Measurements from ENCODE around the gene MLC1. TPM values are rescaled to one million over a fixed set of nuclear protein-coding genes. Genes with fewer than 3 reads are reported as not detected.

MLC1 gene
- total RNA-seq, 1 donor from 2014 or later, result 0.09 TPM

DNA sequence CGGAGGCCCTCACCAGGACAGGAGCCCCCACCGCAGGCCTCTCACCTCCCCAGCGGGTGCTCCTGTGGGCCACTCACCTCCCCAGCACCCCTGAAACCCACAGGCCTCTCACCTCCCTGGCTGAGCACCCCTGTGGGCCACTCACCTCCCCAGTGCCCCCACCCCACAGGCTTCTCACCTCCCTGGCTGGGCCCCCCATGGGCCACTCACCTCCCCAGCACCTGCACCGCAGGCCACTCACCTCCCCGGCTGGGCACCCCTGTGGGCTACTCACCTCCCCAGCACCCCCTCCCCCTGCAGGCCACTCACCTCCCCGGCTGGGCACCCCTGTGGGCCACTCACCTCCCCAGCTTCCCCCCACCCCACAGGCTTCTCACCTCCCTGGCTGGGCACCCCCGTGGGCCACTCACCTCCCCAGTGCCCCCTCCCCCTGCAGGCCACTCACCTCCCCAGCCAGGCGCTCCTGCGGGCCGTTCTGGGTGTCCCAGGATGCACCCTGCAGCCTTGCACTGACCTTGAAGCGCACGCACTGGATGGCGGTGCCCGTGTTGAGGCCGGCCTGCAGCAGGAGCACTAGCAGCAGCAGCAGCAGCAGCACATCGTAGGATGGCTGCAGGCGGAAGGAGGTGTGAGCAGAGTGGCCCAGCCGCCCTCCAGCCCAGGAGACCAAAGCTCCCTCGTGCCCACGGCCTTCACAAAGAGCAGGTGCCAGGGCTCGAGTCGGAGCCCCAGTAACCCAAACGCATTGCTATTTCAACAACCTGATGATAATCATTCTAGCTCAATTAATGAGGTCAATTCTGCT is 21.4 kb downstream of the MLC1 start:
- H3K4me1 Mint-ChIP-seq (ENCODE audit: low read depth, unreplicated experiment), result peaks cover 2% of the 10 kb centered on the region

DNA sequence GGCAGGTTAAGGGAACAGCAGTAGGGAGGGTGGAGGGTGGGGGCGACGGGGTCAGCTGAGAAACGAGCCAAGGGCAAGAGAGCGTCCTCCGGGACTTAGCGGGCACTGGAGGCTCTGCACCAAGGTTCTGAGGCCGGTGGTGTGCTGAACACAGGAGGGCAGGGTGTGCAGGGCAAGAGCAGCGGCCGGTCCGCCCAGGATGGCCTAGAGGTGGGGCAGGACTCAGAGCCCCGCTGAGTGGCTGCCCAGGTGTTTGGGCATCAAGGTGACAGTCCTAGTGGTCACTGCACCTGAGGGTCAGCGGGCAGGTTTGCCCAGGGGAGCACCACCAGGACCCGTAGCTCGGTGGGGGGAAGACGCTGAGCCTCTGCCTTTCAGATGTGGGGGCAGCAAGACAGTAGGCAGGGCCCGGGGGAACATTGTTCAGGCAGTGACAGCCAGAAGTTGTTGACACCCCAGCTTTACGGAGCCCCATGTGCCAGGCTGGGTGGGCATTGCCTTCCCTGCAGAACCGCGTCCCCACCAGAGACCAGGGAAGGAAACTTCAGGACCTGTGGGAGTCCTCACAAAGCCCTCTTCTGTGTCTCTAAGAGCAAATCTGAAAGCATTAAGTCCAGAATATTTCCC is 22.6 kb downstream of the MLC1 start:
- DNase-seq (ENCODE audit: low read depth), result no peak
- peaks cover 14% of the 10 kb centered on the region for H3K27me3 ChIP-seq (ENCODE audit: insufficient read depth, low read length)
- TF ChIP-seq, protein P1, sequence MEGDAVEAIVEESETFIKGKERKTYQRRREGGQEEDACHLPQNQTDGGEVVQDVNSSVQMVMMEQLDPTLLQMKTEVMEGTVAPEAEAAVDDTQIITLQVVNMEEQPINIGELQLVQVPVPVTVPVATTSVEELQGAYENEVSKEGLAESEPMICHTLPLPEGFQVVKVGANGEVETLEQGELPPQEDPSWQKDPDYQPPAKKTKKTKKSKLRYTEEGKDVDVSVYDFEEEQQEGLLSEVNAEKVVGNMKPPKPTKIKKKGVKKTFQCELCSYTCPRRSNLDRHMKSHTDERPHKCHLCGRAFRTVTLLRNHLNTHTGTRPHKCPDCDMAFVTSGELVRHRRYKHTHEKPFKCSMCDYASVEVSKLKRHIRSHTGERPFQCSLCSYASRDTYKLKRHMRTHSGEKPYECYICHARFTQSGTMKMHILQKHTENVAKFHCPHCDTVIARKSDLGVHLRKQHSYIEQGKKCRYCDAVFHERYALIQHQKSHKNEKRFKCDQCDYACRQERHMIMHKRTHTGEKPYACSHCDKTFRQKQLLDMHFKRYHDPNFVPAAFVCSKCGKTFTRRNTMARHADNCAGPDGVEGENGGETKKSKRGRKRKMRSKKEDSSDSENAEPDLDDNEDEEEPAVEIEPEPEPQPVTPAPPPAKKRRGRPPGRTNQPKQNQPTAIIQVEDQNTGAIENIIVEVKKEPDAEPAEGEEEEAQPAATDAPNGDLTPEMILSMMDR (IDR thresholded peaks at IDR 0.05; ENCODE audit: insufficient read depth, low read depth, low read length), result no peak
- TF ChIP-seq EZH2 (IDR thresholded peaks at IDR 0.05; ENCODE audit: insufficient read depth, low read length), result no peak

More for the DNA sequence above, 21.4 kb downstream of the MLC1 start:
- Histone ChIP-seq H4K20me1 (ENCODE audit: insufficient read depth, low read length) (no peaks in the 10 kb centered on the region), H3K79me2 (ENCODE audit: insufficient read depth, low read length) (no peaks in the 10 kb centered on the region), H3K27ac (ENCODE audit: low read depth, low read length) (no peak overlapping the region), H3K4me1 (ENCODE audit: insufficient read depth, low read length) (no peaks in the 10 kb centered on the region), H3K4me3 (ENCODE audit: insufficient read depth, low read depth, low read length) (no peak overlapping the region), H3K4me2 (ENCODE audit: low read length) (no peak overlapping the region), H2AFZ (ENCODE audit: low read depth, low read length) (no peak overlapping the region), H3K9ac (ENCODE audit: low read length) (no peak overlapping the region), H3K9me3 (ENCODE audit: insufficient read depth, low read depth, low read length) (no peaks in the 10 kb centered on the region), H3K27me3 (ENCODE audit: insufficient read depth, low read length) (peaks cover 12% of the 10 kb centered on the region), H3K36me3 (ENCODE audit: insufficient read depth, low read length) (no peaks in the 10 kb centered on the region)
- Mint-ChIP-seq H3K27me3 (ENCODE audit: low read depth, unreplicated experiment) (peaks cover 29% of the 10 kb centered on the region), H3K4me3 (ENCODE audit: unreplicated experiment) (no peak overlapping the region), H3K36me3 (ENCODE audit: low read depth, unreplicated experiment) (no peaks in the 10 kb centered on the region), H3K27ac (ENCODE audit: unreplicated experiment) (no peak overlapping the region), H3K9me3 (ENCODE audit: unreplicated experiment) (no peaks in the 10 kb centered on the region)
- TF ChIP-seq EZH2 (IDR thresholded peaks at IDR 0.05; ENCODE audit: insufficient read depth, low read length), result no peak
- TF ChIP-seq, protein P1 (IDR thresholded peaks at IDR 0.05; ENCODE audit: insufficient read depth, low read depth, low read length), result no peak
- DNase-seq (ENCODE audit: low read depth) (no peak), FAIRE-seq (no peak)

More for the DNA sequence above, 22.6 kb downstream of the MLC1 start:
- H3K4me2 ChIP-seq (ENCODE audit: low read length), result no peak overlapping the region
- H3K27ac ChIP-seq (ENCODE audit: low read depth, low read length), result no peak overlapping the region
- Mint-ChIP-seq H3K27ac (ENCODE audit: unreplicated experiment) (no peak overlapping the region), H3K27me3 (ENCODE audit: low read depth, unreplicated experiment) (peaks cover 31% of the 10 kb centered on the region), H3K4me3 (ENCODE audit: unreplicated experiment) (no peak overlapping the region), H3K36me3 (ENCODE audit: low read depth, unreplicated experiment) (no peaks in the 10 kb centered on the region), H3K9me3 (ENCODE audit: unreplicated experiment) (no peaks in the 10 kb centered on the region), H3K4me1 (ENCODE audit: low read depth, unreplicated experiment) (peaks cover 2% of the 10 kb centered on the region)
- no peaks in the 10 kb centered on the region for H3K4me1 ChIP-seq (ENCODE audit: insufficient read depth, low read length)
- no peak overlapping the region for H3K9ac ChIP-seq (ENCODE audit: low read length)
- no peak overlapping the region for H2AFZ ChIP-seq (ENCODE audit: low read depth, low read length)
- no peaks in the 10 kb centered on the region for H3K9me3 ChIP-seq (ENCODE audit: insufficient read depth, low read depth, low read length)
- H3K4me3 ChIP-seq (ENCODE audit: insufficient read depth, low read depth, low read length), result no peak overlapping the region
- no peaks in the 10 kb centered on the region for H3K36me3 ChIP-seq (ENCODE audit: insufficient read depth, low read length)
- FAIRE-seq, result no peak
- no peaks in the 10 kb centered on the region for H4K20me1 ChIP-seq (ENCODE audit: insufficient read depth, low read length)
- H3K79me2 ChIP-seq (ENCODE audit: insufficient read depth, low read length), result no peaks in the 10 kb centered on the region
